GM10248 (cell line): ENCODE results near the gene LSM7.

Experiments
- CTCF ChIA-PET: fragments of 300-600 bp; sonication (Branson Sonifier 250); formaldehyde crosslinking; extraction: SDS; loops from one replicate; lab custom pipeline; 2021; ENCODE audit warnings: antibody characterized with exemption; lab: Yijun Ruan, JAX
- POLR2A ChIA-PET: fragments of 350-650 bp; sonication (Branson Sonifier 250); formaldehyde crosslinking; extraction: SDS; loops from one replicate; lab custom pipeline; 2020; ENCODE audit warnings: antibody characterized with exemption; lab: Yijun Ruan, JAX
- DNase-seq: peaks from one replicate; pipeline ENCODE4 v3.0.0; 2012; ENCODE audit errors: extremely low spot score
- TF ChIP-seq, protein P1 (sequence below): IDR thresholded peaks from 2 replicates; pipeline ENCODE4 v1.5.1; 2012; ENCODE audit warnings: mild to moderate bottlenecking, low read depth; ENCODE audit errors: extremely low read depth, missing control alignments, control extremely low read depth

Gene LSM7

GRCh38 chr19:2327773-2328400 lies 499 bp downstream of the LSM7 start:
- ChIA-PET CTCF (interaction anchor here (1.0 to 1.4 kb wide), 3 partner anchors 12 to 286 kb away, joined by 3 to 4 read pairs (median 4); no protein-coding TSS in a partner anchor), POLR2A (interaction anchor here (0.5 to 0.9 kb wide), 2 partner anchors 9 to 148 kb away, joined by 3 to 6 read pairs; partner anchors contain the start of gene GADD45B)
- DNase-seq: peak; percentile 82
- TF ChIP-seq, protein P1, sequence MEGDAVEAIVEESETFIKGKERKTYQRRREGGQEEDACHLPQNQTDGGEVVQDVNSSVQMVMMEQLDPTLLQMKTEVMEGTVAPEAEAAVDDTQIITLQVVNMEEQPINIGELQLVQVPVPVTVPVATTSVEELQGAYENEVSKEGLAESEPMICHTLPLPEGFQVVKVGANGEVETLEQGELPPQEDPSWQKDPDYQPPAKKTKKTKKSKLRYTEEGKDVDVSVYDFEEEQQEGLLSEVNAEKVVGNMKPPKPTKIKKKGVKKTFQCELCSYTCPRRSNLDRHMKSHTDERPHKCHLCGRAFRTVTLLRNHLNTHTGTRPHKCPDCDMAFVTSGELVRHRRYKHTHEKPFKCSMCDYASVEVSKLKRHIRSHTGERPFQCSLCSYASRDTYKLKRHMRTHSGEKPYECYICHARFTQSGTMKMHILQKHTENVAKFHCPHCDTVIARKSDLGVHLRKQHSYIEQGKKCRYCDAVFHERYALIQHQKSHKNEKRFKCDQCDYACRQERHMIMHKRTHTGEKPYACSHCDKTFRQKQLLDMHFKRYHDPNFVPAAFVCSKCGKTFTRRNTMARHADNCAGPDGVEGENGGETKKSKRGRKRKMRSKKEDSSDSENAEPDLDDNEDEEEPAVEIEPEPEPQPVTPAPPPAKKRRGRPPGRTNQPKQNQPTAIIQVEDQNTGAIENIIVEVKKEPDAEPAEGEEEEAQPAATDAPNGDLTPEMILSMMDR: no peak

- ChIA-PET CTCF (interaction anchor here (0.7 to 1.9 kb wide), 7 partner anchors 11 to 287 kb away, joined by 3 to 6 read pairs (median 3); partner anchors contain the start of gene AP3D1), POLR2A (interaction anchor here (0.6 kb wide), 1 partner anchor 184 kb away, joined by 5 read pairs; no protein-coding TSS in a partner anchor)
- TF ChIP-seq, protein P1: no peak
- DNase-seq: no peak
Measured at GRCh38 chr19:2326699-2327360, 1.6 kb downstream of the LSM7 start.

DNA sequence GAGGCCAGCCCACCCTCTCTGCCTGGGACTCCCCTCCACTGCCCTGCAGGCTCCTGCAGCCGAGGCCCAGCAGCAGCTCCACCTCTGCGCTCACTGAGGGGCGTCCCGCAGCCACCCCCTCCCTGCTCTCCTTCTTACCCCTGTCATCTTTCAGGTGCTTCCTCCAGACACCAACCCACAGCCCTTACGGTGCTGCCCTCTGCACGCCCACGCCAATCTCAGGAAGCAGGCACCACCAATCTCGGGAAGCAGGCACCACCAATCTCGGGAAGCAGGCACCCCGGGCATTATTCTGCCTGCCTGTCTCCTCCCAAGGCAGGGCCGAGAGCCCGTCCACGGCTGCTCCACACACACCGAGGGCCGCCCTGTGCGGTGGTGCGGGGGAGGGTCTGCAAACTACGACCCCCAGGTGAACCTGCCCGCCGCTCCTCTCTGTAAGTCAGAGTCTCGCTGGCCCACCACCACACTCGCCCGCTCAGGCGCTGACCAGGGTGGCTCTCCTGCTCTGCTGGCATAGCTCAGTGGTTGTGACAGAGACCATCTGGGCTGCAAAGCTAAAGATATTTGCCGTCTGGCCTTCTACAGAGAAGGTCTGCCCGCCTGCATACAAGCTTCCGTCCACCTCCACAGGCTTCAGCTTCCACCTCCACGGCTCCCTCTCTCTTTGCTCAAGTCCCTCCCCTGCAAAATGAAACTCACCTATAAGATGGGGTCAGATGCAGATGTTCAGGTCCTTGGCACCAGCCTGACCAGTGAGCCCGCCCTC lies 2.9 kb downstream of the LSM7 start:
- TF ChIP-seq, protein P1: no peak
- DNase-seq: no peak
- POLR2A ChIA-PET: no interaction called here
- CTCF ChIA-PET: interaction anchor here (1.0 to 1.9 kb wide), 4 partner anchors 14 to 174 kb away, joined by 3 to 6 read pairs (median 4); partner anchors contain the start of gene AP3D1

DNA sequence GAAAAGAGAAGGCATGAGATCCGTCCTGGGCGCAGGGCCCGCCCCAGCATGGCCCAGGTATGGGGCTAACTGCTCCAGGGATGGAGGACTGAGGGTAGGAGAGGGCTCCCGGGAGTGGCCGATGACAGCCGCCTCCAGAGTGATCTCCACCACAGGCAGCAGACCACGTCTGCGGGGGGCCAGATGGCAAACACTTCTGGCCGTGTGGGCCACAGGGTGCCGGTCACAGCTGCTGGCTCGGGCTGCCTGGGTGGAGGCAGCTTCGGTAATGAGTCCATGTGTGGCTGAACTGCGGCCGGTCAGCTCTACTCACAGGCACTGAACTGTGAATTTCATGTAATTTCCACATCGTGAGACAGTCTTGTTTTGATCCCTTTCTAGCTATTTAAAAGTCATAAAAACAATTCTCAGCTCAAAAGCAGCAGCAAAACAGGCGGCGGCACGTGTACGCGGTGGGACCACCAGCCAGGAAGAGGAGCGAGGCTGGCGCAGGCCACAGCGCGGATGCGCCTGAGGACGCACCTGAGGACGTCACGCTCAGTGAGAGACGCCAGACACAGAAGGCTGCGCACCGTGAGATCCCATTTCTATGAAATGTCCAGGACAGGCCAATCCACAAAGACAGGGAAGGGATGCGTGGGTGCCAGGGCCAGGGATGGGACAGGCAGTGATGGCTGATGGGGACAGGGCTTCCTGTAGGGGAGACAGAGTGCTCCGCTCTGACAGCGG lies 4.0 kb downstream of the LSM7 start:
- CTCF ChIA-PET: interaction anchor here (0.8 to 1.3 kb wide), 2 partner anchors 8 to 84 kb away, joined by 3 read pairs; no protein-coding TSS in a partner anchor
- no peak for DNase-seq
- POLR2A ChIA-PET: interaction anchor here (0.6 to 0.7 kb wide), 2 partner anchors 42 to 235 kb away, joined by 3 read pairs; partner anchors contain the start of gene PEAK3
- TF ChIP-seq, protein P1: no peak

DNA sequence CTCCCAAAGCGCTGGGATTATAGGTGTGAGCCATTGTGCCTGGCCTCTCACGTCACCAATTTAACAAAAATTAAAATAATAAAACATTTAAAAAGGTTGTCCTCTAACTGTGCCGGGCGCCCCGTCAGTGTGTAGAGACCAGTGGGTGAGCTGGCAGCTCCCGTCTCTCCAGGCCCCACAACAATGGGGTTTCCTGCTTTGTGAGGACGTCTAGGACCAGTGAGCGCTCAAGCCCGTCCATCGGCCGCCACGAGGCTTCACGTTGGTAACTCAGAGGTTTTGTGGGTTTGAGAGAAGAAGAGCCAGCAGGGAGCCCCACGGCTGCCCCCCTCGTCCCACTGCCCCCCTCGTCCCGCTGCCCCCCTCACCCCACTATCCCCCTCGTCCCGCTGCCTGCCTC lies 4.7 kb downstream of the LSM7 start:
- ChIA-PET CTCF (no interaction called here), POLR2A (interaction anchor here (0.7 kb wide), 1 partner anchor 234 kb away, joined by 3 read pairs; no protein-coding TSS in a partner anchor)
- no peak for DNase-seq
- TF ChIP-seq, protein P1: no peak
